ENCODE data around the gene GOPC. TPM values are rescaled to one million over a fixed set of nuclear protein-coding genes. Genes with fewer than 3 reads are reported as not detected.
"Not testable (repeated sequence)": the region's sequence is repeated elsewhere in the genome, so short reads cannot be mapped to it uniquely, and the experiment has no call there.

The GOPC gene
- total RNA-seq (2022) (28.8 and 33.5 TPM in 2 replicates), Bru-seq, nascent RNA (percentile 87 among the genes with signal in this experiment), BruChase-seq, experiment 1, labeled RNA remaining after a 6-hour chase (percentile 82 among the genes with signal in this experiment), BruChase-seq, experiment 2, labeled RNA remaining after a 2-hour chase (percentile 90 among the genes with signal in this experiment)
- long read RNA-seq, full-length matches to known transcripts, result 34 of 46 reads
- long read RNA-seq, partial matches to known transcripts, result 3 of 46 reads
- long read RNA-seq, other reads (novel, unspliced or antisense), result 9 of 46 reads

DNA sequence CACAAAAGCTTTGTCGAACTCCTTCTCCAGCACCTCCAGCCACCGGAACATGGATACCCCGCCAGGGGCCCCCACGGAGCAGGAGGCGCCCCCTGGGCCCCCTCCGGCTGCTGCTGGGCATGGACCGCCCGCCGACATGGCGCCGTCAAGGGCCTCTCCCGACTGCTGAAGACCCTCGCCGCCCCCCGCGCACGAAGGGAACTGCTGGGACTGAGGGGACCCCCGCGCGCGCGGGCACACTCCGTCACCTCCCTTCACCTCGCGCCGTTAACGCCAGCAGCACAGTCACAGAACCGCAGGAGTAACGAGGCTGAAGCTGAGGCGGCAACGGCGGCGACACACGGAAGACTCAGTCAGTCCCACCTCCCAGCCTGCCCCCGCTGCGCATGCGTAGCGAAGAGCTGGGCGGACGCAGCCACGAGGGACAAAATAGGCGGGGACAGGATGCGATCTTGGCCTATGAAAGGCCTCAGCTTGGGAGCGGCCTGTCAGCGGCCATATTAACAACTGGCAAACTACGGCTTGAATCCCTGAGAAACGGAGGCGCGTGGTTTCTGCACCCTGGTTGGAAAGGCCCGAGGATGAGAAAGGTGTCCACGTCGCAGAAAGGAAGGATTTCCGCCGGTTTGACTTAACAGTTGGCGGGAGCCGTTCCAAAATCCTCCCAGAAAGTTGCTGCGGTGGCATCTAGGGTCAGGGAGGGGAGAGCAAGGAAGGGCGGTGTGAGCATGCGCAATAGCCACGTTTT, at the start of gene GOPC:
Gene GOPC, minus strand, starts transcription at position 361 of the 748 bp plus-strand sequence. Its CDS starts 223 bp downstream, at position 138.
- CTCF ChIA-PET, result interaction anchor here (0.7 to 1.1 kb wide), 4 partner anchors 32 to 193 kb away, joined by 3 to 6 read pairs (median 3); partner anchors contain the start of gene ROS1
- DNase-seq, result peak; percentile 95
- Mint-ChIP-seq H3K4me3 (ENCODE audit: low read depth, unreplicated experiment) (peak within 1 kb of the TSS; percentile 99), H3K36me3 (ENCODE audit: insufficient read depth, unreplicated experiment) (peaks cover 40% of the 10 kb centered on the region), H3K27me3 (ENCODE audit: unreplicated experiment) (no peaks in the 10 kb centered on the region), H3K27ac (ENCODE audit: unreplicated experiment) (peak within 1 kb of the TSS; percentile 98), H3K9me3 (ENCODE audit: low read depth, unreplicated experiment) (no peaks in the 10 kb centered on the region), H3K4me1 (ENCODE audit: low read depth, unreplicated experiment) (peaks cover 19% of the 10 kb centered on the region)
- intact Hi-C loops (cut with micrococcal nuclease; ENCODE audit: unreplicated experiment), result loop anchor here (5.0 kb wide), 1 partner anchor 225 kb away; no protein-coding TSS in a partner anchor
- TF ChIP-seq, protein P1, sequence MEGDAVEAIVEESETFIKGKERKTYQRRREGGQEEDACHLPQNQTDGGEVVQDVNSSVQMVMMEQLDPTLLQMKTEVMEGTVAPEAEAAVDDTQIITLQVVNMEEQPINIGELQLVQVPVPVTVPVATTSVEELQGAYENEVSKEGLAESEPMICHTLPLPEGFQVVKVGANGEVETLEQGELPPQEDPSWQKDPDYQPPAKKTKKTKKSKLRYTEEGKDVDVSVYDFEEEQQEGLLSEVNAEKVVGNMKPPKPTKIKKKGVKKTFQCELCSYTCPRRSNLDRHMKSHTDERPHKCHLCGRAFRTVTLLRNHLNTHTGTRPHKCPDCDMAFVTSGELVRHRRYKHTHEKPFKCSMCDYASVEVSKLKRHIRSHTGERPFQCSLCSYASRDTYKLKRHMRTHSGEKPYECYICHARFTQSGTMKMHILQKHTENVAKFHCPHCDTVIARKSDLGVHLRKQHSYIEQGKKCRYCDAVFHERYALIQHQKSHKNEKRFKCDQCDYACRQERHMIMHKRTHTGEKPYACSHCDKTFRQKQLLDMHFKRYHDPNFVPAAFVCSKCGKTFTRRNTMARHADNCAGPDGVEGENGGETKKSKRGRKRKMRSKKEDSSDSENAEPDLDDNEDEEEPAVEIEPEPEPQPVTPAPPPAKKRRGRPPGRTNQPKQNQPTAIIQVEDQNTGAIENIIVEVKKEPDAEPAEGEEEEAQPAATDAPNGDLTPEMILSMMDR (IDR thresholded peaks at IDR 0.05; ENCODE audit: unreplicated experiment), result peak; percentile 30
- no TSS peak for BruUV-seq (replicated peaks)

GRCh38 chr6:117651984-117652383, 49.7 kb upstream of the GOPC start:
- CTCF ChIA-PET; H3K36me3 Mint-ChIP-seq (ENCODE audit: insufficient read depth, unreplicated experiment); intact Hi-C loops (cut with micrococcal nuclease; ENCODE audit: unreplicated experiment); DNase-seq; H3K4me1 Mint-ChIP-seq (ENCODE audit: low read depth, unreplicated experiment); H3K27me3 Mint-ChIP-seq (ENCODE audit: unreplicated experiment); H3K4me3 Mint-ChIP-seq (ENCODE audit: low read depth, unreplicated experiment); H3K9me3 Mint-ChIP-seq (ENCODE audit: low read depth, unreplicated experiment); BruUV-seq (replicated peaks); H3K27ac Mint-ChIP-seq (ENCODE audit: unreplicated experiment): not testable (repeated sequence)

DNA sequence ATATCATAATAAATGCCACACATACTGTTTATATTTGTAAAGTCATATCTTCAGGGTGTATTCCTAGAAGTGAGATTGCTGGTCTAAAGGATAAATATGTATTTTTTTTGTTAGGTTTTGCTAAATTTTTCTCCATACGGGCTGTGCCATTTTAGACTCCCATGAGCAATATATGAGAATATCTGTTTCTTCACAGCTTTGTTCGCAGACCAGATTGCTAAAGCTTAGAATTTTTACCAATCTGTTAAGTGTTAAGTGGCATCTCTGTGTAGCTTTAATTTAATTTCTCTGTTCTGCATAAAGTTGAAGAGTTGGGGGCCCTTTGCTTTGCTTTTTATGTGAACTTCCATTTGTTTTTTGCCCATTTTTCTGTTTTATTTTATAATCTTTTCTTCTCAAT, 40.7 kb upstream of the GOPC start:
- no peak for DNase-seq
- Mint-ChIP-seq H3K36me3 (ENCODE audit: insufficient read depth, unreplicated experiment) (no peaks in the 10 kb centered on the region), H3K27ac (ENCODE audit: unreplicated experiment) (no peak overlapping the region), H3K27me3 (ENCODE audit: unreplicated experiment) (no peaks in the 10 kb centered on the region), H3K4me3 (ENCODE audit: low read depth, unreplicated experiment) (no peak overlapping the region), H3K9me3 (ENCODE audit: low read depth, unreplicated experiment) (peaks cover 3% of the 10 kb centered on the region), H3K4me1 (ENCODE audit: low read depth, unreplicated experiment) (no peaks in the 10 kb centered on the region)
- CTCF ChIA-PET, result interaction anchor here (0.7 kb wide), 1 partner anchor 1113 kb away, joined by 3 read pairs; no protein-coding TSS in a partner anchor
- BruUV-seq (replicated peaks), result no TSS peak
- TF ChIP-seq, protein P1 (IDR thresholded peaks at IDR 0.05; ENCODE audit: unreplicated experiment), result no peak
- intact Hi-C loops (cut with micrococcal nuclease; ENCODE audit: unreplicated experiment), result no loop called here

GRCh38 chr6:117637770-117638169, 35.5 kb upstream of the GOPC start:
- CTCF ChIA-PET, result no interaction called here
- BruUV-seq (replicated peaks), result no TSS peak

More at GRCh38 chr6:117637770-117638169, 35.5 kb upstream of the GOPC start:
- Mint-ChIP-seq H3K36me3 (ENCODE audit: insufficient read depth, unreplicated experiment) (no peaks in the 10 kb centered on the region), H3K27ac (ENCODE audit: unreplicated experiment) (no peak overlapping the region), H3K4me1 (ENCODE audit: low read depth, unreplicated experiment) (no peaks in the 10 kb centered on the region), H3K9me3 (ENCODE audit: low read depth, unreplicated experiment) (peaks cover 2% of the 10 kb centered on the region), H3K4me3 (ENCODE audit: low read depth, unreplicated experiment) (no peak overlapping the region), H3K27me3 (ENCODE audit: unreplicated experiment) (no peaks in the 10 kb centered on the region)
- TF ChIP-seq, protein P1 (IDR thresholded peaks at IDR 0.05; ENCODE audit: unreplicated experiment), result no peak
- intact Hi-C loops (cut with micrococcal nuclease; ENCODE audit: unreplicated experiment), result no loop called here
- DNase-seq, result no peak

Measured in Calu3 (cell line).